ENCODE results near the gene OR6S1.

DNA sequence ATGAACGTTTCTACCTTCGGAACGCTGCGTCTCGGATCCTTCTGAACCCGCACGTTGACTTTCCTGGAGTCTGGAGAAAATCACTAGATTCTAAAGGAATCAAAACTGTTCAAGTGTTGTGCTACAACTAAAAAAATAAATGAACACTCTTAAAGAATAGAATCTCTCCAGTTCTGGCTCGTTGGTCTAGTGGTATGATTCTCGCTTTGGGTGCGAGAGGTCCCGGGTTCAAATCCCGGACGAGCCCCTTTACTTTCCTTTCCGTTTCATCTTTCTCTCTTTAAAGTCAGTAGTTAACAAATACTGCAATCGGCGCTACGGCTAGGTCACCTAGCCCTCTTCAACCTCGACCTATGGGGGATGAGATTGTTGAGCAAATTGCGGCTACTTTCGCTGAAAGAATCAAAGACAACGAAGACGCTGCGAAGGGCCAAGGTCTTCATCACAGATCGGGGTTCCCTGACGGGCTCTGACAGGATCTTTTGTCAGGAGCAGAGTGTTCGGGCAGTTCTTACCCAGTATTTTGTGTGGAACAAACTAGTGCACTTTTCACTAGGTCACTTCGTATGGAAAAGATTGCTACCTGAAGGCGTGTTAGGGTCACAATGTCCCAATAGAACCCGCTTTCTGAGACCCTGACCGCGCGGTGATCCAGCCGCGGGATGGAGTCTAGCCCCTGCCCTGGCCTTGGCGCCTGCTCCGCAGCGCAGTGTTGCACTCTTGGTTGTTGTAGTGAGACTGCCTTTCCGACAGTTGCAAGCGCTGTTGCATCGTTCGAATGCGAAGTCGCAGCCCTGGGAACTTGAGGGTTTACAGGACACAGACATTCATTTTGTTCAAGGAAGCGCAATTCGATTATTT is 8.4 kb downstream of the OR6S1 start:
- TF ChIP-seq, protein P1, sequence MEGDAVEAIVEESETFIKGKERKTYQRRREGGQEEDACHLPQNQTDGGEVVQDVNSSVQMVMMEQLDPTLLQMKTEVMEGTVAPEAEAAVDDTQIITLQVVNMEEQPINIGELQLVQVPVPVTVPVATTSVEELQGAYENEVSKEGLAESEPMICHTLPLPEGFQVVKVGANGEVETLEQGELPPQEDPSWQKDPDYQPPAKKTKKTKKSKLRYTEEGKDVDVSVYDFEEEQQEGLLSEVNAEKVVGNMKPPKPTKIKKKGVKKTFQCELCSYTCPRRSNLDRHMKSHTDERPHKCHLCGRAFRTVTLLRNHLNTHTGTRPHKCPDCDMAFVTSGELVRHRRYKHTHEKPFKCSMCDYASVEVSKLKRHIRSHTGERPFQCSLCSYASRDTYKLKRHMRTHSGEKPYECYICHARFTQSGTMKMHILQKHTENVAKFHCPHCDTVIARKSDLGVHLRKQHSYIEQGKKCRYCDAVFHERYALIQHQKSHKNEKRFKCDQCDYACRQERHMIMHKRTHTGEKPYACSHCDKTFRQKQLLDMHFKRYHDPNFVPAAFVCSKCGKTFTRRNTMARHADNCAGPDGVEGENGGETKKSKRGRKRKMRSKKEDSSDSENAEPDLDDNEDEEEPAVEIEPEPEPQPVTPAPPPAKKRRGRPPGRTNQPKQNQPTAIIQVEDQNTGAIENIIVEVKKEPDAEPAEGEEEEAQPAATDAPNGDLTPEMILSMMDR (IDR thresholded peaks at IDR 0.05): no peak
- peak; percentile 6 for TF ChIP-seq POLR2A (IDR thresholded peaks at IDR 0.05)

All from ovary (tissue), 3 donors.